ENCODE results near the gene ZMYM2. TPM values are rescaled to one million over a fixed set of nuclear protein-coding genes. Genes with fewer than 3 reads are reported as not detected.
"Not testable (repeated sequence)": the region's sequence is repeated elsewhere in the genome, so short reads cannot be mapped to it uniquely, and the experiment has no call there.

ZMYM2 gene
- total RNA-seq, 1 experiment from 2014 or later = 87.1 TPM

GRCh38 chr13:20037908-20038307, 79.4 kb downstream of the ZMYM2 start:
- Histone ChIP-seq H3K36me3 (ENCODE audit: insufficient read depth, low read length, poor library complexity, severe bottlenecking) (peaks cover 27% of the 10 kb centered on the region), H3K27me3 (replicated peaks; ENCODE audit: insufficient read depth, low read depth, low read length, poor library complexity) (no peaks in the 10 kb centered on the region), H3K4me1 (ENCODE audit: insufficient read depth, low read length, poor library complexity, severe bottlenecking) (no peaks in the 10 kb centered on the region), H3K4me3 (ENCODE audit: low read depth, low read length, poor library complexity, severe bottlenecking) (no peak overlapping the region), H3K9me3 (ENCODE audit: low read depth, low read length, poor library complexity, severe bottlenecking) (no peaks in the 10 kb centered on the region), H3K27ac (ENCODE audit: low read depth, low read length, poor library complexity, severe bottlenecking) (no peak overlapping the region)
- BruUV-seq (replicated peaks) = no TSS peak
- TF ChIP-seq EZH2 (IDR thresholded peaks at IDR 0.05; ENCODE audit: borderline replicate concordance, low read depth, low read length, poor library complexity, severe bottlenecking) = no peak
- TF ChIP-seq CTCF (conservative IDR thresholded peaks at IDR 0.05; ENCODE audit: low read depth, low read length) = no peak
- ChIA-PET CTCF (no interaction called here), POLR2A (ENCODE audit: low non-redundant PET) (no interaction called here)
- intact Hi-C loops (cut with micrococcal nuclease; ENCODE audit: unreplicated experiment) = loop anchor here (5.0 kb wide), 1 partner anchor 124 kb away; the partner anchor contains the start of gene GJA3
- no peak for DNase-seq (ENCODE audit: low spot score)

- H3K27me3 ChIP-seq (replicated peaks; ENCODE audit: insufficient read depth, low read depth, low read length, poor library complexity); BruUV-seq (replicated peaks); H3K9me3 ChIP-seq (ENCODE audit: low read depth, low read length, poor library complexity, severe bottlenecking); H3K4me1 ChIP-seq (ENCODE audit: insufficient read depth, low read length, poor library complexity, severe bottlenecking); H3K27ac ChIP-seq (ENCODE audit: low read depth, low read length, poor library complexity, severe bottlenecking); intact Hi-C loops (cut with micrococcal nuclease; ENCODE audit: unreplicated experiment); CTCF ChIA-PET; DNase-seq (ENCODE audit: low spot score); H3K4me3 ChIP-seq (ENCODE audit: low read depth, low read length, poor library complexity, severe bottlenecking): not testable (repeated sequence)
- POLR2A ChIA-PET (ENCODE audit: low non-redundant PET) = interaction anchor here (0.6 kb wide), 1 partner anchor 25 kb away, joined by 3 read pairs; no protein-coding TSS in a partner anchor
- H3K36me3 ChIP-seq (ENCODE audit: insufficient read depth, low read length, poor library complexity, severe bottlenecking) = peaks cover 11% of the 10 kb centered on the region
Observed at GRCh38 chr13:20042603-20043002, 84.1 kb downstream of the ZMYM2 start.

GRCh38 chr13:20043207-20043925, 84.8 kb downstream of the ZMYM2 start:
- H3K27me3 ChIP-seq (replicated peaks; ENCODE audit: insufficient read depth, low read depth, low read length, poor library complexity) = no peaks in the 10 kb centered on the region
- no peaks in the 10 kb centered on the region for H3K9me3 ChIP-seq (ENCODE audit: low read depth, low read length, poor library complexity, severe bottlenecking)
- H3K4me3 ChIP-seq (ENCODE audit: low read depth, low read length, poor library complexity, severe bottlenecking) = no peak overlapping the region
- POLR2A ChIA-PET (ENCODE audit: low non-redundant PET) = no interaction called here
- no peak overlapping the region for H3K27ac ChIP-seq (ENCODE audit: low read depth, low read length, poor library complexity, severe bottlenecking)
- no TSS peak for BruUV-seq (replicated peaks)
- intact Hi-C loops (cut with micrococcal nuclease; ENCODE audit: unreplicated experiment) = no loop called here
- H3K36me3 ChIP-seq (ENCODE audit: insufficient read depth, low read length, poor library complexity, severe bottlenecking) = peaks cover 3% of the 10 kb centered on the region
- no peaks in the 10 kb centered on the region for H3K4me1 ChIP-seq (ENCODE audit: insufficient read depth, low read length, poor library complexity, severe bottlenecking)
- DNase-seq (ENCODE audit: low spot score) = no peak
- TF ChIP-seq EZH2 (IDR thresholded peaks at IDR 0.05; ENCODE audit: borderline replicate concordance, low read depth, low read length, poor library complexity, severe bottlenecking) (no peak), CTCF (conservative IDR thresholded peaks at IDR 0.05; ENCODE audit: low read depth, low read length) (no peak)
- CTCF ChIA-PET = no interaction called here

GRCh38 chr13:20044086-20044485, 85.6 kb downstream of the ZMYM2 start:
- no TSS peak for BruUV-seq (replicated peaks)
- intact Hi-C loops (cut with micrococcal nuclease; ENCODE audit: unreplicated experiment) = no loop called here
- Histone ChIP-seq H3K9me3 (ENCODE audit: low read depth, low read length, poor library complexity, severe bottlenecking) (no peaks in the 10 kb centered on the region), H3K27me3 (replicated peaks; ENCODE audit: insufficient read depth, low read depth, low read length, poor library complexity) (no peaks in the 10 kb centered on the region), H3K27ac (ENCODE audit: low read depth, low read length, poor library complexity, severe bottlenecking) (no peak overlapping the region), H3K36me3 (ENCODE audit: insufficient read depth, low read length, poor library complexity, severe bottlenecking) (no peaks in the 10 kb centered on the region), H3K4me1 (ENCODE audit: insufficient read depth, low read length, poor library complexity, severe bottlenecking) (no peaks in the 10 kb centered on the region), H3K4me3 (ENCODE audit: low read depth, low read length, poor library complexity, severe bottlenecking) (no peak overlapping the region)
- ChIA-PET POLR2A (ENCODE audit: low non-redundant PET) (no interaction called here), CTCF (no interaction called here)
- DNase-seq (ENCODE audit: low spot score) = no peak
- TF ChIP-seq CTCF (conservative IDR thresholded peaks at IDR 0.05; ENCODE audit: low read depth, low read length) (no peak), EZH2 (IDR thresholded peaks at IDR 0.05; ENCODE audit: borderline replicate concordance, low read depth, low read length, poor library complexity, severe bottlenecking) (no peak)

Data from A673 (cell line).